Measurements from ENCODE around the gene ACLY.
A peak's percentile ranks its signal among the peaks of the same experiment; 100 is the strongest.

The ACLY gene

GRCh38 chr17:41894791-41895331 is 23.9 kb downstream of the ACLY start (continued):
- TF ChIP-seq ZNF398 (tag by site-specific recombination; IDR thresholded peaks at IDR 0.05): peak; percentile 63
- no peak for TF ChIP-seq ZNF184 (tag by site-specific recombination; IDR thresholded peaks at IDR 0.05)
- no peak for TF ChIP-seq ZBTB6 (tag by site-specific recombination; IDR thresholded peaks at IDR 0.05)
- TF ChIP-seq ZNF366 (tag by site-specific recombination; conservative IDR thresholded peaks at IDR 0.05): peak; percentile 91
- 0 out of 2 replicates have a peak, but pooled peaks have one; percentile 22 for TF ChIP-seq HIC1 (tag by site-specific recombination; IDR thresholded peaks at IDR 0.05)
- TF ChIP-seq ZNF274 (IDR thresholded peaks at IDR 0.05; ENCODE audit: low read length): no peak
- TF ChIP-seq ZNF274 (tag by site-specific recombination; IDR thresholded peaks at IDR 0.05; ENCODE audit: borderline replicate concordance): no peak
- no peak for TF ChIP-seq ZFP41 (tag by site-specific recombination; IDR thresholded peaks at IDR 0.05; ENCODE audit: borderline replicate concordance)

DNA sequence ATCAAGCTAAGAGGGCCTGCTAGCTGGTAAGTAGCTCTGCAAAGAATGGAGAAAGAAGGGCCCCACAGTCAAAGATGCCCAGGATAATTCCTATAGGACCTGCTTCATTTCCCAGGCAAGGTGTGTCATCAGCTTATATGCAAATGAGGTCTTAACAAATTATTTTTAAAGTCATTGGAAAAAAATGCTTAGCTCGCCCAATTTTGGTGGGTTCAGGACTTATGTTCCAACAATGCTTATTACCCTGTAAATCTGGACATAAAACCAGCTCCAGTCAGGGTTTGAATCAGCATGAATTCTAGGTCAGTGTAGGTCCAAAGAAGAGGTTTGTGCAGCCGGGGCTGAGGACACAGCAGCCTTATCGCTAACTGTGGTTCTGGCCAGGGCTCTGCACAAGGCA is 25.4 kb downstream of the ACLY start:
- ChIA-PET POLR2A (interaction anchor here (0.8 to 1.2 kb wide), 2 partner anchors 19 to 205 kb away, joined by 3 to 6 read pairs; no protein-coding TSS in a partner anchor), CTCF (interaction anchor here (0.7 to 1.6 kb wide), 4 partner anchors 9 to 67 kb away, joined by 3 to 4 read pairs (median 4); no protein-coding TSS in a partner anchor)
- H3K4me1 ChIP-seq (ENCODE audit: control insufficient read depth, insufficient read depth, low read length): no peaks in the 10 kb centered on the region
- peaks cover 80 to 93% of the 10 kb centered on the region in 2 experiments for H3K36me3 ChIP-seq (ENCODE audit: control insufficient read depth in 2 of 2, insufficient read depth in 1 of 2, low read length in 2 of 2)
- no peak overlapping the region for H3K4me3 ChIP-seq (ENCODE audit: low read depth, low read length)
- no peak for TF ChIP-seq ZNF544 (tag by site-specific recombination; IDR thresholded peaks at IDR 0.05)
- TF ChIP-seq ZNF239 (tag by site-specific recombination; IDR thresholded peaks at IDR 0.05): no peak
- no peak for TF ChIP-seq ZBTB44 (tag by site-specific recombination; IDR thresholded peaks at IDR 0.05)
- no peak for TF ChIP-seq SP3 (tag by site-specific recombination; IDR thresholded peaks at IDR 0.05)
- no peak for TF ChIP-seq KLF8 (tag by site-specific recombination; IDR thresholded peaks at IDR 0.05)
- no peak for TF ChIP-seq ZNF112 (tag by site-specific recombination; IDR thresholded peaks at IDR 0.05)
- TF ChIP-seq, protein P1, sequence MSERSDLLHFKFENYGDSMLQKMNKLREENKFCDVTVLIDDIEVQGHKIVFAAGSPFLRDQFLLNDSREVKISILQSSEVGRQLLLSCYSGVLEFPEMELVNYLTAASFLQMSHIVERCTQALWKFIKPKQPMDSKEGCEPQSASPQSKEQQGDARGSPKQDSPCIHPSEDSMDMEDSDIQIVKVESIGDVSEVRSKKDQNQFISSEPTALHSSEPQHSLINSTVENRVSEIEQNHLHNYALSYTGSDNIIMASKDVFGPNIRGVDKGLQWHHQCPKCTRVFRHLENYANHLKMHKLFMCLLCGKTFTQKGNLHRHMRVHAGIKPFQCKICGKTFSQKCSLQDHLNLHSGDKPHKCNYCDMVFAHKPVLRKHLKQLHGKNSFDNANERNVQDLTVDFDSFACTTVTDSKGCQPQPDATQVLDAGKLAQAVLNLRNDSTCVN (tag by site-specific recombination; optimal IDR thresholded peaks at IDR 0.05): no peak
- TF ChIP-seq GLIS2 (tag by site-specific recombination; IDR thresholded peaks at IDR 0.05): no peak
- no peak for TF ChIP-seq ZNF146 (tag by site-specific recombination; IDR thresholded peaks at IDR 0.05)
- H3K27ac ChIP-seq (ENCODE audit: extremely low read depth, low read depth, low read length): no peak overlapping the region
- H3K9me3 ChIP-seq (ENCODE audit: control insufficient read depth, insufficient read depth, low read depth, low read length): no peaks in the 10 kb centered on the region

All from HEK293 (cell line).